PC-3 (cell line): ENCODE measurements around the gene ELF2. TPM values are rescaled to one million over a fixed set of nuclear protein-coding genes. Genes with fewer than 3 reads are reported as not detected.
"Not testable (repeated sequence)": the region's sequence is repeated elsewhere in the genome, so short reads cannot be mapped to it uniquely, and the experiment has no call there.

Source experiments
- ATAC-seq: fragments of 200-7000 bp; cut with Tn5 transposase; 2 replicates; pipeline ENCODE4 v1.9.1; 2020; ENCODE audit warnings: mild to moderate bottlenecking, moderate library complexity
- BruUV-seq: library from RNA; stranded (reverse); fragments of 400-500 nt; replicated peaks from 2 replicates; lab custom pipeline; 2021; lab: Mats Ljungman, UMichigan
- CTCF ChIA-PET: fragments of 300-600 bp; sonication (Branson Sonifier 250); formaldehyde crosslinking; loops from one replicate; lab custom pipeline; 2022; ENCODE audit warnings: antibody characterized with exemption; lab: Charles Lee
- POLR2A ChIA-PET: fragments of 300-600 bp; sonication (Branson Sonifier 250); formaldehyde crosslinking; loops from one replicate; lab custom pipeline; 2022; ENCODE audit warnings: antibody characterized with exemption; ENCODE audit not compliant: unreplicated experiment; lab: Charles Lee
- DNase-seq: peaks from one replicate; pipeline ENCODE4 v3.0.0-alpha.2; 2015
- H2AFZ ChIP-seq: fragments of 300-600 bp; sonication (generic); 2 replicates; pipeline ENCODE4 v1.6.0; 2016; ENCODE audit warnings: antibody characterized with exemption, low read length
- H3F3A ChIP-seq: fragments of 300-600 bp; sonication (generic); one replicate; pipeline ENCODE4 v1.6.0; 2017; ENCODE audit warnings: antibody characterized with exemption, low read length, control low read depth, mild to moderate bottlenecking; ENCODE audit not compliant: unreplicated experiment
- H3K27ac ChIP-seq: fragments of 300-600 bp; sonication (generic); 2 replicates; pipeline ENCODE4 v1.5.1; 2016; ENCODE audit warnings: mild to moderate bottlenecking, low read length
- H3K27me3 ChIP-seq: fragments of 300-600 bp; sonication (generic); 2 replicates; pipeline ENCODE4 v1.6.1; 2016; ENCODE audit warnings: low read length, mixed read lengths
- H3K36me3 ChIP-seq: fragments of 300-600 bp; sonication (generic); 2 replicates; pipeline ENCODE4 v1.6.1; 2016; ENCODE audit warnings: low read depth, mixed run types, low read length, mixed read lengths
- H3K4me1 ChIP-seq: fragments of 300-600 bp; sonication (generic); 2 replicates; pipeline ENCODE4 v1.5.1; 2016; ENCODE audit warnings: low read length; ENCODE audit not compliant: insufficient read depth
- H3K4me2 ChIP-seq: fragments of 300-600 bp; sonication (generic); 2 replicates; pipeline ENCODE4 v1.6.0; 2016; ENCODE audit warnings: low read length
- H3K4me3 ChIP-seq: fragments of 300-600 bp; sonication (generic); 2 replicates; pipeline ENCODE4 v1.5.1; 2016; ENCODE audit warnings: mild to moderate bottlenecking, low read length, mixed read lengths
- H3K79me2 ChIP-seq: fragments of 300-600 bp; sonication (generic); 2 replicates; pipeline ENCODE4 v1.6.1; 2017; ENCODE audit warnings: low read length, mixed read lengths
- H3K9ac ChIP-seq: fragments of 300-600 bp; sonication (generic); 2 replicates; pipeline ENCODE4 v1.6.0; 2016; ENCODE audit warnings: mild to moderate bottlenecking, low read length
- H3K9me2 ChIP-seq: fragments of 300-600 bp; sonication (generic); replicated peaks from 2 replicates; pipeline ENCODE4 v1.6.1; 2016; ENCODE audit warnings: mixed run types, low read length, mixed read lengths
- H3K9me3 ChIP-seq: fragments of 300-600 bp; sonication (generic); 2 replicates; pipeline ENCODE4 v1.6.1; 2016; ENCODE audit warnings: low read length, mixed read lengths
- H4K20me1 ChIP-seq: fragments of 300-600 bp; sonication (generic); 2 replicates; pipeline ENCODE4 v1.6.1; 2016; ENCODE audit warnings: low read length, mixed read lengths
- CTCF ChIP-seq: fragments of 300-600 bp; sonication (generic); conservative IDR thresholded peaks from 2 replicates; pipeline ENCODE4 v1.5.1; 2017; ENCODE audit warnings: antibody characterized with exemption, low read depth, mild to moderate bottlenecking, low read length
- EZH2 ChIP-seq: fragments of 300-600 bp; sonication (generic); IDR thresholded peaks from one replicate; pipeline ENCODE4 v1.6.1; 2017; ENCODE audit warnings: antibody characterized with exemption, mild to moderate bottlenecking, low read length; ENCODE audit not compliant: unreplicated experiment
- EZH2phosphoT487 ChIP-seq: fragments of 300-600 bp; sonication (generic); IDR thresholded peaks from 2 replicates; pipeline ENCODE4 v1.6.1; 2018; ENCODE audit warnings: mild to moderate bottlenecking, antibody characterized with exemption, low read length, borderline replicate concordance
- intact Hi-C: fragments of 100-400 bp; cut with micrococcal nuclease; formaldehyde crosslinking; loops from 2 replicates; pipeline ENCODE4 v1.9.0; 2023
- total RNA-seq: library from RNA; depleted of rRNA; stranded (reverse); fragments of >200 nt; gene quantifications from 2 replicates; pipeline ENCODE4 v1.2.3, GENCODE V29; 2014

ELF2 gene
- total RNA-seq, 1 experiment from 2014 or later = 18.5 TPM

GRCh38 chr4:139200506-139200905 is 23.5 kb upstream of the ELF2 start:
- ChIA-PET POLR2A (no interaction called here), CTCF (no interaction called here)
- H3K4me1 ChIP-seq = no peaks in the 10 kb centered on the region
- no peak overlapping the region for H3K4me3 ChIP-seq
- no peaks in the 10 kb centered on the region for H3K79me2 ChIP-seq
- no TSS peak for BruUV-seq
- H3K4me2 ChIP-seq = no peak overlapping the region
- DNase-seq = no peak
- no peak overlapping the region for H2AFZ ChIP-seq
- intact Hi-C loops = no loop called here
- H3F3A ChIP-seq = no peaks in the 10 kb centered on the region
- H3K9ac ChIP-seq = no peak overlapping the region
- TF ChIP-seq EZH2 (no peak), EZH2phosphoT487 (no peak), CTCF (no peak)
- H3K27me3 ChIP-seq = no peaks in the 10 kb centered on the region
- no peaks in the 10 kb centered on the region for H3K36me3 ChIP-seq
- H3K27ac ChIP-seq = no peak overlapping the region
- no peaks in the 10 kb centered on the region for H3K9me3 ChIP-seq
- no peaks in the 10 kb centered on the region for H3K9me2 ChIP-seq
- ATAC-seq = no peak
- H4K20me1 ChIP-seq = no peaks in the 10 kb centered on the region

GRCh38 chr4:139200102-139200501 is 23.1 kb upstream of the ELF2 start:
- H3K9ac ChIP-seq = no peak overlapping the region
- H3K9me3 ChIP-seq = no peaks in the 10 kb centered on the region
- H3K4me3 ChIP-seq = no peak overlapping the region
- H3F3A ChIP-seq = no peaks in the 10 kb centered on the region
- H3K4me1 ChIP-seq = no peaks in the 10 kb centered on the region
- ATAC-seq = no peak
- H3K4me2 ChIP-seq = no peak overlapping the region
- no peak for DNase-seq
- no peak overlapping the region for H3K27ac ChIP-seq
- TF ChIP-seq EZH2phosphoT487 = no peak
- TF ChIP-seq EZH2 = no peak
- TF ChIP-seq CTCF = no peak
- H3K27me3 ChIP-seq = no peaks in the 10 kb centered on the region
- intact Hi-C loops = no loop called here
- POLR2A ChIA-PET = no interaction called here
- no peaks in the 10 kb centered on the region for H4K20me1 ChIP-seq
- CTCF ChIA-PET = no interaction called here
- no peaks in the 10 kb centered on the region for H3K36me3 ChIP-seq
- H3K9me2 ChIP-seq = no peaks in the 10 kb centered on the region
- no TSS peak for BruUV-seq
- H2AFZ ChIP-seq = no peak overlapping the region
- H3K79me2 ChIP-seq = no peaks in the 10 kb centered on the region

- H4K20me1 ChIP-seq, H3K4me1 ChIP-seq, H2AFZ ChIP-seq, H3K27me3 ChIP-seq, H3K4me3 ChIP-seq, CTCF ChIA-PET, ATAC-seq, H3K9me3 ChIP-seq, BruUV-seq, H3K9ac ChIP-seq, DNase-seq, H3K9me2 ChIP-seq, H3F3A ChIP-seq, POLR2A ChIA-PET, H3K4me2 ChIP-seq, intact Hi-C loops, H3K36me3 ChIP-seq, H3K27ac ChIP-seq, H3K79me2 ChIP-seq: not testable (repeated sequence)
Observed at GRCh38 chr4:139197214-139197613, 20.2 kb upstream of the ELF2 start.
